Natural killer cell (primary cell): ENCODE measurements around the gene NPR3. TPM values are rescaled to one million over a fixed set of nuclear protein-coding genes. Genes with fewer than 3 reads are reported as not detected.

Experiments
- ATAC-seq, 3 donors: fragments of 150-1000 bp in 2 of 3; fragments of 200-7000 bp in 1 of 3; cut with Tn5 transposase; 1 replicate in 1 of 3; 2 replicates in 2 of 3; pipeline ENCODE4 v1.10.0; 2021; ENCODE audit warnings: mild to moderate bottlenecking in 2 of 3, moderate library complexity in 2 of 3
- DNase-seq, 2 donors: peaks; one replicate each; pipeline versions ENCODE4 v3.0.0 to v3.0.0-alpha.2; 2013 to 2021; ENCODE audit warnings: mixed read lengths in 1 of 2
- H3K27ac ChIP-seq: one replicate; pipeline ENCODE4 v1.5.1; 2013; ENCODE audit warnings: mild to moderate bottlenecking, low read length
- H3K27me3 ChIP-seq: one replicate; pipeline ENCODE4 v1.6.1; 2013; ENCODE audit warnings: low read length; ENCODE audit not compliant: control insufficient read depth, insufficient read depth
- H3K36me3 ChIP-seq: one replicate; pipeline ENCODE4 v1.6.1; 2013; ENCODE audit warnings: low read length; ENCODE audit not compliant: control insufficient read depth, insufficient read depth
- H3K4me1 ChIP-seq: one replicate; pipeline ENCODE4 v1.6.1; 2013; ENCODE audit warnings: low read length; ENCODE audit not compliant: control insufficient read depth, insufficient read depth
- H3K4me3 ChIP-seq: one replicate; pipeline ENCODE4 v1.5.1; 2013; ENCODE audit warnings: low read length
- H3K9me3 ChIP-seq: one replicate; pipeline ENCODE4 v1.6.1; 2013; ENCODE audit warnings: low read length; ENCODE audit not compliant: control insufficient read depth, insufficient read depth
- H3K27ac Mint-ChIP-seq, 2 donors: one replicate each; pipeline ENCODE4 v1.8.0; 2022; ENCODE audit warnings: mild to moderate bottlenecking in 2 of 2, mixed read lengths in 2 of 2, moderate library complexity in 1 of 2
- H3K27me3 Mint-ChIP-seq, 2 donors: one replicate each; pipeline ENCODE4 v1.8.0; 2022; ENCODE audit warnings: low read depth in 2 of 2, mixed read lengths in 2 of 2
- H3K36me3 Mint-ChIP-seq: one replicate; pipeline ENCODE4 v1.8.0; 2022; ENCODE audit warnings: mixed read lengths
- H3K4me1 Mint-ChIP-seq, 2 donors: one replicate each; pipeline ENCODE4 v1.8.0; 2022; ENCODE audit warnings: mixed read lengths in 2 of 2
- H3K4me3 Mint-ChIP-seq: one replicate; pipeline ENCODE4 v1.8.0; 2022; ENCODE audit warnings: mild to moderate bottlenecking, moderate library complexity, mixed read lengths
- H3K9me3 Mint-ChIP-seq, 2 donors: one replicate each; pipeline ENCODE4 v1.8.0; 2022; ENCODE audit warnings: mixed read lengths in 2 of 2
- CTCF ChIP-seq: fragments of 200-600 bp; IDR thresholded peaks from one replicate; pipeline ENCODE4 v1.8.0; 2022; ENCODE audit warnings: antibody characterized with exemption
- WGBS: methylation state at CpG from one replicate; pipeline ENCODE4 v1.1.7; 2013; ENCODE audit warnings: missing lambda C conversion rate; ENCODE audit not compliant: insufficient coverage; 5-methylcytosine and 5-hydroxymethylcytosine counted together
- intact Hi-C: fragments of 100-400 bp; cut with micrococcal nuclease; formaldehyde crosslinking; loops from one replicate; pipeline ENCODE4 v1.14.2; 2022
- total RNA-seq, 4 donors: library from RNA; stranded (reverse); fragments of 120-200 nt in 1 of 4; gene quantifications; one replicate each; pipeline versions ENCODE4 v1.2.3 to v1.2.4, GENCODE V29; 2013 to 2022

The NPR3 gene
- total RNA-seq, 3 donors from 2014 or later (not counting 1 experiment from before 2014, with no cell fraction given), result 0.23 TPM; not detected in 2

GRCh38 chr5:32673272-32673671, 37.8 kb upstream of the NPR3 start:
- peaks cover 0 to 3% of the 10 kb centered on the region in 2 donors for H3K9me3 Mint-ChIP-seq
- DNase-seq (no peak), ATAC-seq (no peak)
- Histone ChIP-seq H3K27ac (no peak overlapping the region), H3K36me3 (no peaks in the 10 kb centered on the region), H3K4me1 (no peaks in the 10 kb centered on the region), H3K27me3 (no peaks in the 10 kb centered on the region), H3K9me3 (peaks cover 16% of the 10 kb centered on the region), H3K4me3 (no peak overlapping the region)
- H3K4me3 Mint-ChIP-seq, result no peak overlapping the region
- intact Hi-C loops, result no loop called here
- peaks cover 0 to 7% of the 10 kb centered on the region in 2 donors for H3K27me3 Mint-ChIP-seq
- no peak overlapping the region for H3K27ac Mint-ChIP-seq
- WGBS, result 95% methylated on average over 10 of the region's 12 CpGs
- no peak for TF ChIP-seq CTCF
- H3K4me1 Mint-ChIP-seq, result no peaks in the 10 kb centered on the region
- peaks cover 12% of the 10 kb centered on the region for H3K36me3 Mint-ChIP-seq

GRCh38 chr5:32677023-32677422, 34.1 kb upstream of the NPR3 start:
- no peak overlapping the region for H3K27ac Mint-ChIP-seq
- H3K36me3 Mint-ChIP-seq, result peaks cover 6% of the 10 kb centered on the region
- H3K27me3 Mint-ChIP-seq, result peaks cover 0 to 2% of the 10 kb centered on the region in 2 donors
- H3K9me3 Mint-ChIP-seq, result no peaks in the 10 kb centered on the region
- WGBS, result 92% methylated on average over 7 of the region's 7 CpGs
- ATAC-seq, result no peak
- DNase-seq, result no peak
- H3K4me1 Mint-ChIP-seq, result peaks cover 0 to 12% of the 10 kb centered on the region in 2 donors
- H3K4me3 Mint-ChIP-seq, result no peak overlapping the region
- Histone ChIP-seq H3K27me3 (no peaks in the 10 kb centered on the region), H3K9me3 (peaks cover 14% of the 10 kb centered on the region), H3K4me1 (no peaks in the 10 kb centered on the region), H3K4me3 (no peak overlapping the region), H3K27ac (no peak overlapping the region), H3K36me3 (no peaks in the 10 kb centered on the region)
- no peak for TF ChIP-seq CTCF
- intact Hi-C loops, result no loop called here

- TF ChIP-seq CTCF, result no peak
- intact Hi-C loops, result no loop called here
- Histone ChIP-seq H3K4me3 (no peak overlapping the region), H3K4me1 (no peaks in the 10 kb centered on the region), H3K27me3 (no peaks in the 10 kb centered on the region), H3K9me3 (peaks cover 2% of the 10 kb centered on the region), H3K27ac (no peak overlapping the region), H3K36me3 (no peaks in the 10 kb centered on the region)
- 95% methylated on average over 11 of the region's 11 CpGs for WGBS
- Mint-ChIP-seq H3K36me3 (no peaks in the 10 kb centered on the region), H3K4me1 (peaks cover 0 to 12% of the 10 kb centered on the region in 2 donors), H3K27ac (no peak overlapping the region), H3K27me3 (peaks cover 0 to 2% of the 10 kb centered on the region in 2 donors), H3K4me3 (no peak overlapping the region), H3K9me3 (no peaks in the 10 kb centered on the region)
- ATAC-seq (no peak), DNase-seq (no peak)
These were observed 32.6 kb upstream of the NPR3 start for GRCh38 chr5:32678472-32678871.

GRCh38 chr5:32679218-32679617, 31.9 kb upstream of the NPR3 start:
- Histone ChIP-seq H3K4me3 (no peak overlapping the region), H3K9me3 (peaks cover 1% of the 10 kb centered on the region), H3K27me3 (no peaks in the 10 kb centered on the region), H3K27ac (no peak overlapping the region), H3K4me1 (no peaks in the 10 kb centered on the region), H3K36me3 (no peaks in the 10 kb centered on the region)
- intact Hi-C loops, result no loop called here
- Mint-ChIP-seq H3K27ac (no peak overlapping the region), H3K9me3 (peaks cover 3 to 6% of the 10 kb centered on the region in 2 donors), H3K4me3 (no peak overlapping the region), H3K27me3 (peaks cover 3 to 5% of the 10 kb centered on the region in 2 donors), H3K4me1 (peaks cover 0 to 12% of the 10 kb centered on the region in 2 donors), H3K36me3 (no peaks in the 10 kb centered on the region)
- DNase-seq (no peak), ATAC-seq (no peak)
- 40% methylated on average over 1 of the region's 1 CpG for WGBS
- TF ChIP-seq CTCF, result no peak
